T-helper 1 cell treated with Interleukin-12 subunit alpha and Interleukin-12 subunit beta and Interleukin-4 antibody, amounts not matched to agents 30 ng/mL and 1 ng/mL, for 36 hours (primary cell): ENCODE results near the gene HAPLN2. TPM values are rescaled to one million over a fixed set of nuclear protein-coding genes. Genes with fewer than 3 reads are reported as not detected.

ENCODE experiments used
- intact Hi-C: fragments of 100-400 bp; cut with micrococcal nuclease; formaldehyde crosslinking; loops from one replicate; pipeline ENCODE4 v1.15.1; 2024
- total RNA-seq: library from RNA; stranded (reverse); gene quantifications from 2 replicates; pipeline ENCODE4 v1.2.3, GENCODE V29; 2022

HAPLN2 gene
- total RNA-seq, 1 donor from 2014 or later: not detected

DNA sequence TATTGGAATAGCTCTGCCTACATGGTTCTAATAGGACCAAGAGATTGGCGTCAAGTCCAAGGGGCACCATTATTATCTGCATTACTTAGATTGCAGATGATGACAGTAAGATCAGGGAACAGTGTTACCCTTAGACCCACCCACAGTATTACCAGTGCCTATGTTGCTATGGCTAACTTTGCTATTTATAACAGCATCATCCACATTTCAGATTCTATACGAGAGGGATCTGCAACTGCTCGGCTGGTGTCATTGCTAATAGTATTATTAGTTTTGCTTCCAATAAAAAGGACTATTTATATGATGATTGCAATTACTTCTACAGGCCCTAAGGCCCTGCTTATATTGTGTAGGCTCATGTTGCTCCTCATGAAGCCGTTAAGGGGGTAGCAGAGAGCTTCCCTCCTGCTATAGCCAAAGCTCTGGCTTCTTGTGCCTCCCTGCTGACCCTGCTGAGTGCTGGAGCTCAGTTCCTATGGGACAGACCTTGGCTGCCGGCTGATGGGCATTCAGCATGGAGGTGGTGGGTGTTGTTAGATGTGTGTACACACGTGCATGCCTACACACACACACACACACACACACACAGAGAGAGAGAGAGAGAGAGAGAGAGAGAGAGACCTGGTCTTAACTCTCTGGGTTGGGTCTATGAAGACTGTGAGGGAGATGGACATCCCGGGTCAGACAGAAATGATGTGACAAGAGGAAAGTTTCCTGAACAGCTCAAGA is 24.0 kb downstream of the HAPLN2 start:
- intact Hi-C loops: loop anchor here (1.0 to 2.0 kb wide), 2 partner anchors 14 to 16 kb away; no protein-coding TSS in a partner anchor

DNA sequence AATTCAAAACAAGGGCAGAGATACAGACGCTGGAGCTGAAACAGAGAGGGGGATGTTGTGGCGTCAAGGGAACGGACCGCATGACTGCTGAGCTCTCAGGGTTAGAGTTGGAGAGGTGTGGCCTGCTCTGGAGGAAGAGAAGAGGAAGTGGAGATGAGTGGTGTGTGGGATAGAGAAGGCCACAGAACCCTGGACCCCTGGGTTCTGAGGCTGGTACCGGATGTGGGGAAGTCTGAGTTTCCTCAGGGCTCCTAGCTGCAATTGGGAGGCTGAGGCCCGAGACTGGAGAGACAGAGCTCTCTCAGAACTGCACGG is 24.5 kb downstream of the HAPLN2 start:
- intact Hi-C loops: loop anchor here (1.0 to 2.0 kb wide), 2 partner anchors 14 to 17 kb away; no protein-coding TSS in a partner anchor

DNA sequence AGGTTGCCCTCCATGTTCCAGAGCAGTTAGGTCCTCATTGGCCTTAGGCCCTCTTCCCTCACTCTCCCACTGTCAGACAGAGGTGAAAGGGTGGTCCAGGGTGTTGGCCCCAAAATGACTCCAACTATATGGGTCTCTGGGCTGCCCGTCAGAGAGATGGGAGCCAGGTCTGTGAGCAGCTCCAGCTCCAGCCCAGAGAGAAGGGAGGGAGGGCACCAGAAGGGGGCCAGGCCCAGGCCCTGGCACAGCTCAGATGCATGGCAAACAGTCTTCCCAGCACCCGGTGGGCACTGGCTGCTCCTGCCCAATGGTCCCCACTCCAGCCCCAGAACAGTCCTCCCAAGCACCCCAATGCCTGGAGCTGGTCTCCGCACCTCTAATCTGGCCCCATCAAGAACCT is 24.9 kb downstream of the HAPLN2 start:
- intact Hi-C loops: no loop called here

DNA sequence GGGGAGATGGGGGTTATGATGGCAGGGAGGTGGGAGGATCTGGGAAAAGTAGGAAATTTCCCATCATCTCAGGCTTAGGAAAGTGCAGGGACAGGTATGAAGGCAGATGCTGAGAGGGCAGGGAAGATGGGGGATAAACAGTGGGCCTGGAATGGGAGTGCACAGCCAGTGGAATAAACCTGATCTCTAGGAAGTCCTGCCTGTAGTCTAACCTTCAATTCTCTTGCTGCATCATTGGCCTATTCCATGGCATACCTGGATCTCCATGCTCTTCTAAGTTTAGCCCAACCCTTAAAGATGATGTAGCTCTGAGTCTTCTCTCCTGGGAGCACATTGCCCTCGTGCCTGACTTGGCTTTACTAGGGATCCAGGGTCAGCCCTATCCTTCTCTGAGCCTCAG is 25.4 kb downstream of the HAPLN2 start:
- intact Hi-C loops: no loop called here

DNA sequence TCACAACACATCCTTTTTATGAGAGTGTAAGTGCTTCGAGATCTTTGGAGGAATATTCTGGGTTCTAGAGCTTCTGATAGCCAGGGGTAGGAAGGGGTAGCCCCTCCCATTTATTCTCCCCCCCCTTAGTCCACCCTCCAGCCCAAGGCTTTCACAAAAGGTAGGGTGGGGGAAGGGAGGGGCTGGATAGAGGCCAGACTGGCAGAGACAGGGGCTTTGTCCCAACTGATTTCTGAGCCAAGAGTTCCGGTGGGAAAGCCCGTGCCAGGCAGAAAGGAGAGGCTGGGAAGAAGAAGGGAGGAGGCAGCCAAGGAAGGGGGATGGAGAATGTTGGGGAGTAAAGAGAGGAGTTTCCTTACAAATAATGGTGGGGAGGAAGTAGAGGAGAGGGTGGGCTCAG is 25.8 kb downstream of the HAPLN2 start:
- intact Hi-C loops: no loop called here

DNA sequence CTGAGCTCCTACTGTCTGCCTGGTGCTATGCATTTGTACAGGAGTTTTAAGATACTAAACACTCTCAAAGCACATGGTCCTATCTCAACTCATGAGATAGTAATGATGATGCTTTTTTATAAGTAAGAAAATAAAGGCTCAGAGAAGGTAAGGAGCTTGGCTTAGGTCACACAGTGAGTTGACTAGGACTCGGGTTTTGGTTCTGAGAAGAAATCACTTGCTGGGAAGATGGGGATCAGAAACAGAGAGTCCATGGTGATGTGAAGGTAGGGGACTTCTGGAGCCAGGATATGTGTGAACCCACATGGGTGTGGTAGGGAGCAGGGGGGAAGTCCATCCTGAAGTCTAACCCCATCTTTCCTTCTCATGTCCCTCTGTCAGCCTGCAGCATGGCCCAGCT is 26.5 kb downstream of the HAPLN2 start:
- intact Hi-C loops: no loop called here

DNA sequence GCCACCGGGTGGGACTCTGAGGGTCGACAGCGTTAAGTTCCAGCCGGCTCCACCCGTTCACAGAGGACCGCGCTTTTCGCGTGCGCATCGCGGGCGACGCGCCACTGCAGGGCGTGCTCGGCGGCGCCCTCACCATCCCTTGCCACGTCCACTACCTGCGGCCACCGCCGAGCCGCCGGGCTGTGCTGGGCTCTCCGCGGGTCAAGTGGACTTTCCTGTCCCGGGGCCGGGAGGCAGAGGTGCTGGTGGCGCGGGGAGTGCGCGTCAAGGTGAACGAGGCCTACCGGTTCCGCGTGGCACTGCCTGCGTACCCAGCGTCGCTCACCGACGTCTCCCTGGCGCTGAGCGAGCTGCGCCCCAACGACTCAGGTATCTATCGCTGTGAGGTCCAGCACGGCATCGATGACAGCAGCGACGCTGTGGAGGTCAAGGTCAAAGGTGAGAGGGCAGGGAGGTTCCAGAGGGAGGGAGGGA is 27.6 kb downstream of the HAPLN2 start:
- intact Hi-C loops: no loop called here

DNA sequence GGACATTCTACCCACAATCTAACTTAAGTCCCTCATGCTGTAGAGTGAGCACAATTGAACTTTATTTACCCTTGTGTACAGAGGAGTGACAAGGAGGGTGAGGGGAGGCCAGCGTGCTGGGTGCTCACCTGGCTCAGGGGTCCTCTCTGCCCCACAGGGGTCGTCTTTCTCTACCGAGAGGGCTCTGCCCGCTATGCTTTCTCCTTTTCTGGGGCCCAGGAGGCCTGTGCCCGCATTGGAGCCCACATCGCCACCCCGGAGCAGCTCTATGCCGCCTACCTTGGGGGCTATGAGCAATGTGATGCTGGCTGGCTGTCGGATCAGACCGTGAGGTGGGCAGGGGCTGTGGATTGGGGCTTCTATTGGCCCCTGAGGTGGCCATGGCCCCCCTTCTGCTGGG is 28.1 kb downstream of the HAPLN2 start:
- intact Hi-C loops: no loop called here

DNA sequence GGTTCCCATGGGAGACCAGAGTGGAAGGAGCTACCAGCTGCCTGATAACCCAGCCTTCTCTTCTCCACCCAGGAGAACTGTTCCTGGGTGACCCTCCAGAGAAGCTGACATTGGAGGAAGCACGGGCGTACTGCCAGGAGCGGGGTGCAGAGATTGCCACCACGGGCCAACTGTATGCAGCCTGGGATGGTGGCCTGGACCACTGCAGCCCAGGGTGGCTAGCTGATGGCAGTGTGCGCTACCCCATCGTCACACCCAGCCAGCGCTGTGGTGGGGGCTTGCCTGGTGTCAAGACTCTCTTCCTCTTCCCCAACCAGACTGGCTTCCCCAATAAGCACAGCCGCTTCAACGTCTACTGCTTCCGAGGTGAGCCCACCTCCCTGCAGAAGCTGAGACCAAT is 29.3 kb downstream of the HAPLN2 start:
- intact Hi-C loops: no loop called here

DNA sequence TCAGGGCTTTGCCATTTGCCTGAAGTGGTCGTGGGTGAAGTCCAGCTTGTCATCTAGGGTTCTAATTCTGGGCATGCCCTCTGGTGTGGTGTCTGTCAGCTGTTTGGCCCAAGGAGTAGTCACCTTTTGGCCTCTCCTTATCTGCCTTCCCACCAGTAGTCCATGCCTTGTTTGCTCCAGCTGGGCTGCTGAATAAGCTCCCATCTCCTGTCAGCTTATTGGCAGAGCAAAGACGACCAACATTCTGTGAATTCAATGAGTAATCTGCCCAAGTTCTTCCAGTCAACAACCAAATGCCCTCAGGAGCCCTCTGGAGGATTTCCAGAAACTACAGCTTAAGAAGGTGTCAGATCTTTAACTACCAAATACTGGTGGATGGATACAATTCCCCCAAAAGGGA is 29.7 kb downstream of the HAPLN2 start:
- intact Hi-C loops: no loop called here

DNA sequence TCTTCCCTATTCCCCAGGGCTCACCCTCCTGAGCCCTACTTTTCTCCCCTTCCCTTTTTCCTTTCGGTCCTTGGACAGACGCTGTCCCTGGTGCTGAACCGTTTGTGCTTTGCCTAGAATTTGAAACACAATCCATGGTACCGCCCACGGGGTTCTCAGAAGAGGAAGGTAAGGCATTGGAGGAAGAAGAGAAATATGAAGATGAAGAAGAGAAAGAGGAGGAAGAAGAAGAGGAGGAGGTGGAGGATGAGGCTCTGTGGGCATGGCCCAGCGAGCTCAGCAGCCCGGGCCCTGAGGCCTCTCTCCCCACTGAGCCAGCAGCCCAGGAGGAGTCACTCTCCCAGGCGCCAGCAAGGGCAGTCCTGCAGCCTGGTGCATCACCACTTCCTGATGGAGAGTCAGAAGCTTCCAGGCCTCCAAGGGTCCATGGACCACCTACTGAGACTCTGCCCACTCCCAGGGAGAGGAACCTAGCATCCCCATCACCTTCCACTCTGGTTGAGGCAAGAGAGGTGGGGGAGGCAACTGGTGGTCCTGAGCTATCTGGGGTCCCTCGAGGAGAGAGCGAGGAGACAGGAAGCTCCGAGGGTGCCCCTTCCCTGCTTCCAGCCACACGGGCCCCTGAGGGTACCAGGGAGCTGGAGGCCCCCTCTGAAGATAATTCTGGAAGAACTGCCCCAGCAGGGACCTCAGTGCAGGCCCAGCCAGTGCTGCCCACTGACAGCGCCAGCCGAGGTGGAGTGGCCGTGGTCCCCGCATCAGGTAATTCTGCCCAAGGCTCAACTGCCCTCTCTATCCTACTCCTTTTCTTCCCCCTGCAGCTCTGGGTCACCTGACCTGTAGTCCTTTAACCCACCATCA is 33.1 kb downstream of the HAPLN2 start:
- intact Hi-C loops: no loop called here

DNA sequence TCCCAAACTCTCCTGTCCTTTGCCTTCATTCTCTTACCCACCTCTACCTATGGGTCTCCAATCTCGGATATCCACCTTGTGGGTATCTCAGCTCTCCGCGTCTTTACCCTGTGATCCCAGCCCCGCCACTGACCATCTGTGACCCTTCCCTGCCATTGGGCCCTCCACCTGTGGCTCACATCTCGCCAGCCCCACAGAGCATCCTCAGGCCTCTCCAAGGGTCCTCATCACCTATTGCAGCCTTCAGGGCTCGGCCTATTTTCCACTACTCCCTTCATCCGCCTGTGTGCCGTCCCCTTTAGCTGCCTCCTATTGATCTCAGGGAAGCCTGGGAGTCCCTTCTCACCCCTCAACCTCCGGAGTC is 33.8 kb downstream of the HAPLN2 start:
- intact Hi-C loops: no loop called here

DNA sequence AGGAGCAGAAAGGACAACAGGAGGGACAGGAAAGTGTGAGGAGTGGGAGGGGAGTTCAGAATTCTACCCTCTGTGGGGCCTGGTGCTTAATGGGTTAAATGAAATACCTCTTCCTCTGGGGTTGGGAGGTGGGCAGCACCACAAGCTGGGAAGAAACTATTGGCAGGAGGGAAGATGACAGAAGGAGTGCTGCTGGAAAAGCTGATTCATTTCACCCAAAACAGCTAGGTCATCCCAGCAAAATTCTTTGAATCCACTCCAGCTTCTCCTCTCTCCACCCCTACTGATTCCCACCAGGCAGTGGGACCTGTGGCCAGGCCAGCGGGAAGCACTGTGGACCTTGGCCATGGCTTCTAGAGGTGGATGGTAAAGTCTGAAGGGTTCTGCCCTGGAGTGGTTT is 35.5 kb downstream of the HAPLN2 start:
- intact Hi-C loops: no loop called here

DNA sequence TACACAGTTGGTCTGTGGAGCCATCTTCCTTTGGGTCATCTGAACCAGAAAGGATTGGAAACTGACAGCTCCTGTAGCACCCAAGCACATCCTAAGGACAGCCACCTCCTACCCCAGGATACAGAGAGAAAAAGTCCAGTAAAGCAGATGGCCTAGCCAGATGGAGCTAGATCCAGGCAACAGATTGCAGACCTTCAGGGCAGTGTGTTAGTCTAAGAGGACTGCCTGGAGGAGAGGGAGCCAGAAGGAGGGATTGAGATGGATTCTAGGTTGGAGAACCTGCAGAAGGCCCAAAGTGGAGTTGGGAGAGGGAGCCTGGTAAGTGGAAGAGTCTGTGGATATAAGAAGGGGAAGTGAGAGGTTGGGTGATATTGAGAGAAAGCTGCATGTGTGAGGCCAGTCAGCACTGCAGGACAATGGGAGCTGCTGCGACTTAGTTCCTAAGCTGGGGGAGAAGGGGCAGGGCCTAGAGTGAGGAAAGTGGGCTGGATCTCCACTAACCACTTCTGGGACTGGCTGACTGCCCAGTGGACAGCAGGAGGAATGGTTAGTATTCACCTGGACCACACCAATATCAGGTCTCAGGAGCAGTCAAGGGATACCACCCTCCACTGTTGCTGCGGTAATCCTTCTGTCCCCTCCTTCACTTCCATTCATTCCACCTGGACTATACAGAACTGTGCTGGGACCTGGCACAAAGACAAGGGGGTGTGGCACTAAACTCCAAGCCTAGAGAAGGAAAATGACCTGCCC is 36.1 kb downstream of the HAPLN2 start:
- intact Hi-C loops: no loop called here

DNA sequence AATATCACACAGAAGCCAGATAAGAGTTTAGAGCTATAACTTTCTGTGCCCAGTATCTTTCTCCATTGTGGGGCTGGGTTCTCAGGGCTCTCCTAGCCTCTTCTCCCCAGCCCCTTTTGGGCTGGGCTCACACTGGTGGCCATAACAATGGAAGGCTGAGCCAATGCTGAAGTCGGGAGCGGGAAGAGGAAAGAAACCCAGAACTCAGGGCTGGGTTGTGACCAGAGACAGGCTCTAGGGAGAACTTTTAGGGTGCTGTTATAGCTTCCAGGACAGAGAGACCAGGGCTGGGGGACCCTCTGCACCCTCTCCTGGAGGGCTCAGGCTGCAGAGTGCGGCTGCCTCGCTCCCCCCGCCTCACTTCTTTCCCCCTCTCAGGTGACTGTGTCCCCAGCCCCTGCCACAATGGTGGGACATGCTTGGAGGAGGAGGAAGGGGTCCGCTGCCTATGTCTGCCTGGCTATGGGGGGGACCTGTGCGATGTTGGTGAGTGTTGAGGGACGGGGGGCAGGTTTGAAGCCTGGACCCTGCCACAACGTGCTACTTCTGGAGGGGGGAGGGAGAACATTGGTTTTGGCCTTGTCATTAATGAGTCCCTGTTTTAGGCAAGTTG is 36.8 kb downstream of the HAPLN2 start:
- intact Hi-C loops: no loop called here

DNA sequence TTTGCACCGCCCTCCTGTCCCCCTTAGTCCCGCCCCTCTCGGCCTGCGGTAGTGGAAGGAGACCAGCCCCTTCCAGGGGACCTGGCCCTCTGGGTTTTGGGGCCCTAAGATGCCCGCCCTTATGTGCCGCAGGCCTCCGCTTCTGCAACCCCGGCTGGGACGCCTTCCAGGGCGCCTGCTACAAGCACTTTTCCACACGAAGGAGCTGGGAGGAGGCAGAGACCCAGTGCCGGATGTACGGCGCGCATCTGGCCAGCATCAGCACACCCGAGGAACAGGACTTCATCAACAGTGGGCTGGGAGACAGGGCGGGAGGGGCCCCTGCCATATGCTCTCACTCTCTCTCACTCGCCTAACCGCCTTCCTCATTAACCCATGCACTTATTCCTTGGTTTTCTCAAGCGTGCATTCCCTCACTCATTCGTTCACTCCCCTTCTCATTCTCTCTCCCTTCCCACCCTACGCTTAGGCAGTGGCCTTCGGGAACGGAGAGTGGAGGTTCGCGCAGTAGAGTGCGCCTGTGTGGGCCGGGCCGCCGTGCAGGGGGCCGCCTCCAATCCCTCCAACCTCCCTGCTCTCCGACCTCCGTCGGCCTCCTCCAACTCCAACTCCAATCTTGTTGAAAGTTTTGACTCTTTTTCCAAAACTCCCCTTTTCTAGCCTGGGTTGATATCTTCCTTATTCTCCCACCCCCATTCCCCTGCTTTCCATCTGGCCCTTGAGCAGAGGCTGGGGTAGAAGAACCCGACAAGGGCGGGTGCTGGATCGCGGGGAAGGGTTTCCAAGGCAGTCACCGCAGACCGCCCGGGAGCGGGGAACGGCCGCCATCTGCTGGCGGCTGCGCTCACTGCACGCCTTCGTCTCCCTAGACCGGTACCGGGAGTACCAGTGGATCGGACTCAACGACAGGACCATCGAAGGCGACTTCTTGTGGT is 37.9 kb downstream of the HAPLN2 start:
- intact Hi-C loops: loop anchor here (1.0 kb wide), 2 partner anchors 14 to 31 kb away; no protein-coding TSS in a partner anchor

DNA sequence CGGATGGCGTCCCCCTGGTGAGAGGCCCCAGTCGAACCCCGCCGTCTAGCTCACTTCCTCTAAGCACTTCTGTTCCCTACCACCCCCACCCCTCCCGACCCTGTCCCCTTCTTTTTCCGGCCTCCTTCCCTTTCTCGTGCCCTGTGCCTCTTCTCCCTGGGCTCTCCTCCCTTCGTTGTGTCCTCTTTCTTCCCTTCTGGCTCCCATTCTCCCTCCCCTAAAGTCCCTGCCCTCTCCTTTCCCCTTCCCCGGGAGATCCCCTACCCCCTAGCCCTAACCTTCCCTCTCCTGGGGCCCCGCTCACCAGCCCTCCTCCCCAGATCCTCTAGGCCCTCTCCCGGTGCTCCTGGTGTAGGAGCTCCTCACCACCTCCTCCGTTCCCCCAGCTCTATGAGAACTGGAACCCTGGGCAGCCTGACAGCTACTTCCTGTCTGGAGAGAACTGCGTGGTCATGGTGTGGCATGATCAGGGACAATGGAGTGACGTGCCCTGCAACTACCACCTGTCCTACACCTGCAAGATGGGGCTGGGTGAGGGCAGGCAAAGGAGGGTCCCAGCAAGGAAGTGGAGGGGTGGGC is 38.6 kb downstream of the HAPLN2 start:
- intact Hi-C loops: loop anchor here (1.0 kb wide), 2 partner anchors 15 to 32 kb away; no protein-coding TSS in a partner anchor

DNA sequence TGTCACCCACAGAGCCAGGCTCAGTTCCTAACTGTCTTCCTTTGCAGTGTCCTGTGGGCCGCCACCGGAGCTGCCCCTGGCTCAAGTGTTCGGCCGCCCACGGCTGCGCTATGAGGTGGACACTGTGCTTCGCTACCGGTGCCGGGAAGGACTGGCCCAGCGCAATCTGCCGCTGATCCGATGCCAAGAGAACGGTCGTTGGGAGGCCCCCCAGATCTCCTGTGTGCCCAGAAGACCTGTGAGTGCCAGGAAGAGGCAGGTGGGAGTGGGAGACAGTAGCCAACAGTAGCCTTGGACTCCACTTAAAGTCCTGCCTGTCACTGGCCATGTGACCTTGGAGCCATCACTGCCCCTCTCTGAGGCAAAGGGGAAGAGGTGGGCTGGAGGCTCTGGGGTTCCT is 39.3 kb downstream of the HAPLN2 start:
- intact Hi-C loops: no loop called here

DNA sequence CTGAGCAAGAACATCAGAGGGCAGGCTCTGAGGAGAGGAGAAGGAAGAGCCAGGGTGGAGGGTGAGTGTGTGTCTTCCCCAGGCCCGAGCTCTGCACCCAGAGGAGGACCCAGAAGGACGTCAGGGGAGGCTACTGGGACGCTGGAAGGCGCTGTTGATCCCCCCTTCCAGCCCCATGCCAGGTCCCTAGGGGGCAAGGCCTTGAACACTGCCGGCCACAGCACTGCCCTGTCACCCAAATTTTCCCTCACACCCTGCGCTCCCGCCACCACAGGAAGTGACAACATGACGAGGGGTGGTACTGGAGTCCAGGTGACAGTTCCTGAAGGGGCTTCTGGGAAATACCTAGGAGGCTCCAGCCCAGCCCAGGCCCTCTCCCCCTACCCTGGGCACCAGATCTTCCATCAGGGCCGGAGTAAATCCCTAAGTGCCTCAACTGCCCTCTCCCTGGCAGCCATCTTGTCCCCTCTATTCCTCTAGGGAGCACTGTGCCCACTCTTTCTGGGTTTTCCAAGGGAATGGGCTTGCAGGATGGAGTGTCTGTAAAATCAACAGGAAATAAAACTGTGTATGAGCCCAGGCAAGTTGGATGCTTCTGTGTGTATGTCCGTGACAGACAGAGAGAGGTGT is 39.8 kb downstream of the HAPLN2 start:
- intact Hi-C loops: no loop called here

DNA sequence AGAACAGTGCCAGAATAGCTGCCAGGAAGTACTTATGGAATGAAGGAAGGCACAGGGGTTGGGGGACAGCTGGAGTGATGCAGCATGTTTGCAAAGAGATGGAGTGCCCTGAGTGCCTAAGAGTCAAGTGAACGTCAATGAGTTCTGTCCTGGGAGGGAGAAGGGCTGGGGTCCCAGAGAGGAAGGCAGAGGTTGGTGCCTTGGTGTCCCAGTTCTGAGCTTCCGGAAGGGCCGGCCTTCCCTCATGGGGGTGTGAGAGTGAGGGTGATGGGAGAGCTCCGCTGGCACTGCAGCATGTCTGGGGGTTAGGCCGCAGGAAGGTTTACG is 40.4 kb downstream of the HAPLN2 start:
- intact Hi-C loops: no loop called here
